Activated gamma-delta T cell treated with Interleukin-2 at 50 U/mL for 16 hours (primary cell): ENCODE measurements around the gene CDKN1A.
"Not testable (repeated sequence)": the region's sequence is repeated elsewhere in the genome, so short reads cannot be mapped to it uniquely, and the experiment has no call there.

ENCODE experiments used
- DNase-seq: peaks from one replicate; pipeline ENCODE4 v3.0.0-alpha.2; 2020

Gene CDKN1A

GRCh38 chr6:36699348-36699747, 20.8 kb downstream of the CDKN1A start:
- DNase-seq: no peak

GRCh38 chr6:36700071-36700812, 21.7 kb downstream of the CDKN1A start:
- no peak for DNase-seq

GRCh38 chr6:36700831-36701230, 22.3 kb downstream of the CDKN1A start:
- DNase-seq: no peak

- DNase-seq: no peak
Measured at GRCh38 chr6:36701401-36701991, 23.0 kb downstream of the CDKN1A start.

- no peak for DNase-seq
Measured at GRCh38 chr6:36702656-36703055, 24.1 kb downstream of the CDKN1A start.

GRCh38 chr6:36703081-36703606, 24.6 kb downstream of the CDKN1A start:
- DNase-seq: no peak

GRCh38 chr6:36703982-36704381, 25.5 kb downstream of the CDKN1A start:
- no peak for DNase-seq

- not testable (repeated sequence) for DNase-seq
Measured at GRCh38 chr6:36704961-36705577, 26.6 kb downstream of the CDKN1A start.

GRCh38 chr6:36706339-36706738, 27.8 kb downstream of the CDKN1A start:
- DNase-seq: no peak

- DNase-seq: no peak
Measured at GRCh38 chr6:36712816-36713215, 34.3 kb downstream of the CDKN1A start.

GRCh38 chr6:36713846-36714245, 35.3 kb downstream of the CDKN1A start:
- DNase-seq: no peak

GRCh38 chr6:36714511-36714910, 36.0 kb downstream of the CDKN1A start:
- no peak for DNase-seq

GRCh38 chr6:36715469-36715868, 37.0 kb downstream of the CDKN1A start:
- DNase-seq: no peak

- DNase-seq: no peak
Measured at GRCh38 chr6:36716476-36717093, 38.1 kb downstream of the CDKN1A start.

- DNase-seq: no peak
Measured at GRCh38 chr6:36717231-36717825, 38.8 kb downstream of the CDKN1A start.

GRCh38 chr6:36717871-36718540, 39.5 kb downstream of the CDKN1A start:
- DNase-seq: no peak

GRCh38 chr6:36718560-36718959, 40.0 kb downstream of the CDKN1A start:
- DNase-seq: no peak

- DNase-seq: no peak
Measured at GRCh38 chr6:36719126-36719525, 40.6 kb downstream of the CDKN1A start.

GRCh38 chr6:36720251-36721141, 42.0 kb downstream of the CDKN1A start:
- no peak for DNase-seq

- DNase-seq: no peak
Measured at GRCh38 chr6:36721369-36722140, 43.0 kb downstream of the CDKN1A start.

GRCh38 chr6:36722365-36722764, 43.9 kb downstream of the CDKN1A start:
- no peak for DNase-seq
